H1 (cell line): ENCODE measurements around the gene WIPI1. TPM values are rescaled to one million over a fixed set of nuclear protein-coding genes. Genes with fewer than 3 reads are reported as not detected.

Source experiments
- ATF3 ChIP-seq: IDR thresholded peaks from 2 replicates; pipeline ENCODE4 v1.6.1; 2011; ENCODE audit warnings: low read depth, mild to moderate bottlenecking, low read length; ENCODE audit not compliant: insufficient read depth
- BCL11A ChIP-seq, 2 experiments: IDR thresholded peaks; one replicate each; pipeline ENCODE4 v1.6.1; 2011; ENCODE audit warnings: low read depth in 2 of 2, low read length in 2 of 2, mild to moderate bottlenecking in 2 of 2
- BRCA1 ChIP-seq: IDR thresholded peaks from 2 replicates; pipeline ENCODE4 v1.6.1; 2012; ENCODE audit warnings: low read depth, low read length, improper control_type of control experiment
- CTBP2 ChIP-seq: IDR thresholded peaks from 2 replicates; pipeline ENCODE4 v1.7.0; 2011; ENCODE audit warnings: borderline replicate concordance, mild to moderate bottlenecking, moderate library complexity, mixed read lengths, low read length; ENCODE audit not compliant: insufficient read depth, insufficient read length
- NRF1 ChIP-seq: IDR thresholded peaks from 2 replicates; pipeline ENCODE4 v1.6.1; 2011; ENCODE audit warnings: mild to moderate bottlenecking, low read depth, low read length, improper control_type of control experiment
- polyA plus RNA-seq, 7 experiments: library from polyadenylated mRNA; depleted of rRNA in 3 of 7; stranded (reverse) in 5 of 7; unstranded in 2 of 7; fragments of >200 nt in 5 of 7; fragments of 200-250 nt in 2 of 7; gene quantifications; 1 replicate in 5 of 7; 2 replicates in 1 of 7; 4 replicates in 1 of 7; pipeline versions ENCODE4 v1.2.1 to v1.2.3, GENCODE V29; 2011 to 2013; ENCODE audit warnings: missing spikeins in 2 of 7, mixed read lengths in 2 of 7
- total RNA-seq: library from RNA; stranded (reverse); fragmentation: NEBNext Ultra II Directional; extraction: Animal tissue kit (Norgen Biotek cat#: 25700); gene quantifications from 2 replicates; pipeline ENCODE4 v1.2.1, GENCODE V29; 2021

The WIPI1 gene
- total and polyA plus RNA-seq, 2 of the 8 experiments (the other 6 are each of a cell fraction or from before 2014, with no cell fraction given): 16.6 to 17.4 TPM

GRCh38 chr17:68427575-68427974, 29.7 kb downstream of the WIPI1 start (continued):
- no peak for TF ChIP-seq ATF3
- no peak for TF ChIP-seq BCL11A (IDR thresholded peaks at IDR 0.05; ENCODE audit: low read depth in 2 of 2, low read length in 2 of 2)
- no peak for TF ChIP-seq NRF1
- no peak for TF ChIP-seq BRCA1
- TF ChIP-seq CTBP2: no peak
